ENCODE measurements around the gene ETV7.

- TF ChIP-seq CTCF (conservative IDR thresholded peaks at IDR 0.05; ENCODE audit: low read depth in 2 of 2) (no peak), EZH2 (IDR thresholded peaks at IDR 0.05; ENCODE audit: low read depth, unreplicated experiment) (no peak)
These were observed 44.3 kb downstream of the ETV7 start for GRCh38 chr6:36343109-36343680.
